H1 (cell line): ENCODE results near the gene TPD52L1. TPM values are rescaled to one million over a fixed set of nuclear protein-coding genes. Genes with fewer than 3 reads are reported as not detected.

ENCODE experiments used
- CTCF ChIA-PET: fragments of 300-600 bp; sonication (Branson Sonifier 250); formaldehyde crosslinking; loops from one replicate; lab custom pipeline; 2021; ENCODE audit not compliant: partially characterized antibody; lab: Charles Lee
- POLR2A ChIA-PET: fragments of 300-600 bp; sonication (Branson Sonifier 250); formaldehyde crosslinking; loops from one replicate; lab custom pipeline; 2021; ENCODE audit warnings: inconsistent platforms; ENCODE audit not compliant: partially characterized antibody; lab: Charles Lee
- DNase-seq, 2 experiments: peaks; one replicate each; pipeline versions ENCODE4 v3.0.0 to v3.0.0-alpha.2; 2010 to 2022; ENCODE audit warnings: low spot score in 2 of 2, low read depth in 1 of 2, mixed read lengths in 1 of 2
- FAIRE-seq: peaks from 2 replicates; lab custom pipeline; 2011; peaks lifted over from hg19 to GRCh38; lab: Jason Lieb, UNC
- H2AFZ ChIP-seq: 2 replicates; pipeline ENCODE4 v1.8.1; 2012; ENCODE audit warnings: low read length, inconsistent platforms
- H2AK5ac ChIP-seq: 2 replicates; pipeline ENCODE4 v1.6.1; 2013; ENCODE audit warnings: low read depth, low read length
- H2BK120ac ChIP-seq: replicated peaks from 2 replicates; pipeline ENCODE3; 2013; ENCODE audit warnings: low read depth, low read length, inconsistent platforms
- H2BK12ac ChIP-seq: 2 replicates; pipeline ENCODE4 v1.6.1; 2013; ENCODE audit warnings: low read depth, low read length
- H2BK15ac ChIP-seq: 2 replicates; pipeline ENCODE4 v1.6.1; 2013; ENCODE audit warnings: low read length
- H2BK20ac ChIP-seq: 2 replicates; pipeline ENCODE4 v1.6.1; 2013; ENCODE audit warnings: low read length
- H2BK5ac ChIP-seq: 2 replicates; pipeline ENCODE4 v1.6.1; 2013; ENCODE audit warnings: low read depth, low read length
- H3K14ac ChIP-seq: 2 replicates; pipeline ENCODE4 v1.6.1; 2013; ENCODE audit warnings: inconsistent platforms; ENCODE audit not compliant: insufficient read length
- H3K18ac ChIP-seq: 2 replicates; pipeline ENCODE4 v1.6.1; 2013; ENCODE audit warnings: low read length; ENCODE audit errors: extremely low read depth
- H3K23ac ChIP-seq: 2 replicates; pipeline ENCODE4 v1.6.1; 2013; ENCODE audit warnings: inconsistent platforms; ENCODE audit not compliant: insufficient read length
- H3K23me2 ChIP-seq: 2 replicates; pipeline ENCODE4 v1.6.1; 2013; ENCODE audit warnings: low read depth, low read length
- H3K27ac ChIP-seq: 2 replicates; pipeline ENCODE4 v1.6.1; 2011; ENCODE audit warnings: low read depth, low read length, inconsistent platforms
- H3K27me3 ChIP-seq, 4 experiments: replicated peaks in 1 of 4; 1 replicate in 1 of 4; 2 replicates in 3 of 4; pipeline versions ENCODE4 v1.6.1 to v1.8.1; 2011 to 2013; ENCODE audit warnings: low read length in 3 of 4, mild to moderate bottlenecking in 3 of 4, inconsistent platforms in 2 of 4, mixed read lengths in 2 of 4, moderate library complexity in 1 of 4; ENCODE audit not compliant: control insufficient read depth in 3 of 4, insufficient read depth in 3 of 4; ENCODE audit errors: extremely low read depth in 1 of 4
- H3K36me3 ChIP-seq, 4 experiments: 2 replicates each; pipeline versions ENCODE4 v1.6.1 to v1.8.1; 2011 to 2013; ENCODE audit warnings: mild to moderate bottlenecking in 4 of 4, low read length in 3 of 4, moderate library complexity in 2 of 4, control low read depth in 1 of 4, inconsistent platforms in 1 of 4; ENCODE audit not compliant: insufficient read depth in 4 of 4, control insufficient read depth in 2 of 4
- H3K4ac ChIP-seq: replicated peaks from 2 replicates; pipeline ENCODE3; 2013; ENCODE audit warnings: low read length, low read depth, mixed read lengths, inconsistent platforms; ENCODE audit not compliant: insufficient read length
- H3K4me1 ChIP-seq, 4 experiments: replicated peaks in 1 of 4; 1 replicate in 1 of 4; 2 replicates in 3 of 4; pipeline versions ENCODE4 v1.6.1 to v1.8.1; 2011 to 2013; ENCODE audit warnings: low read length in 3 of 4, inconsistent platforms in 2 of 4, mixed read lengths in 1 of 4; ENCODE audit not compliant: insufficient read depth in 4 of 4, control insufficient read depth in 3 of 4
- H3K4me2 ChIP-seq, 2 experiments: 2 replicates each; pipeline versions ENCODE4 v1.6.1 to v1.8.1; 2011 to 2013; ENCODE audit warnings: low read depth in 2 of 2, low read length in 2 of 2, control low read depth in 1 of 2, inconsistent platforms in 1 of 2, mild to moderate bottlenecking in 1 of 2; ENCODE audit not compliant: insufficient read depth in 1 of 2
- H3K4me3 ChIP-seq, 4 experiments: fragments of 200-600, 300-600 bp in 1 of 4; sonication (generic), shearing (Covaris generic), sonication (Bioruptor Twin) in 1 of 4; 2 replicates each; pipeline versions ENCODE4 v1.5.1 to v1.8.1; 2011 to 2016; ENCODE audit warnings: low read length in 4 of 4, low read depth in 3 of 4, control low read depth in 2 of 4, inconsistent platforms in 2 of 4, mild to moderate bottlenecking in 2 of 4, mixed read lengths in 1 of 4, moderate library complexity in 1 of 4; ENCODE audit not compliant: insufficient read depth in 2 of 4; ENCODE audit errors: extremely low read depth in 1 of 4
- H3K56ac ChIP-seq: replicated peaks from 2 replicates; pipeline ENCODE3; 2013; ENCODE audit warnings: low read depth, mild to moderate bottlenecking, mixed read lengths, low read length, inconsistent platforms; ENCODE audit not compliant: insufficient read length
- H3K79me1 ChIP-seq: 2 replicates; pipeline ENCODE4 v1.6.1; 2013; ENCODE audit warnings: low read depth, low read length, control low read depth
- H3K79me2 ChIP-seq, 2 experiments: 2 replicates each; pipeline versions ENCODE4 v1.6.1 to v1.8.1; 2012 to 2013; ENCODE audit warnings: low read length in 2 of 2, mild to moderate bottlenecking in 2 of 2, inconsistent platforms in 1 of 2; ENCODE audit not compliant: insufficient read depth in 2 of 2, control insufficient read depth in 1 of 2
- H3K9ac ChIP-seq, 4 experiments: replicated peaks in 1 of 4; 1 replicate in 1 of 4; 2 replicates in 3 of 4; pipeline versions ENCODE4 v1.6.1 to v1.8.1; 2011 to 2013; ENCODE audit warnings: low read depth in 3 of 4, low read length in 3 of 4, control low read depth in 2 of 4, mild to moderate bottlenecking in 2 of 4, moderate library complexity in 2 of 4, inconsistent platforms in 1 of 4; ENCODE audit errors: extremely low read depth in 1 of 4
- H3K9me3 ChIP-seq, 2 experiments: 2 replicates each; pipeline versions ENCODE4 v1.6.1 to v1.8.1; 2012 to 2013; ENCODE audit warnings: mild to moderate bottlenecking in 2 of 2, moderate library complexity in 2 of 2, control low read depth in 1 of 2, inconsistent platforms in 1 of 2, low read depth in 1 of 2, low read length in 1 of 2, mixed read lengths in 1 of 2; ENCODE audit not compliant: insufficient read depth in 2 of 2
- H4K20me1 ChIP-seq, 2 experiments: replicated peaks in 1 of 2; 2 replicates each; pipeline versions ENCODE3 to v1.8.1; 2011 to 2013; ENCODE audit warnings: inconsistent platforms in 2 of 2, low read length in 2 of 2, mild to moderate bottlenecking in 1 of 2; ENCODE audit not compliant: insufficient read depth in 2 of 2, control insufficient read depth in 1 of 2
- H4K5ac ChIP-seq: 2 replicates; pipeline ENCODE4 v1.6.1; 2013; ENCODE audit warnings: low read length, low read depth, mixed read lengths, inconsistent platforms; ENCODE audit not compliant: insufficient read length
- H4K8ac ChIP-seq: 2 replicates; pipeline ENCODE4 v1.8.0; 2013; ENCODE audit warnings: mild to moderate bottlenecking, moderate library complexity, low read length, inconsistent platforms; ENCODE audit not compliant: insufficient read depth; ENCODE audit errors: extremely low read depth
- H4K91ac ChIP-seq: replicated peaks from 2 replicates; pipeline ENCODE3; 2013; ENCODE audit warnings: low read length, mixed read lengths, inconsistent platforms; ENCODE audit not compliant: insufficient read length
- GTF2F1 ChIP-seq: IDR thresholded peaks from 2 replicates; pipeline ENCODE4 v1.6.1; 2012; ENCODE audit warnings: low read depth, low read length, improper control_type of control experiment, borderline replicate concordance
- SRF ChIP-seq: IDR thresholded peaks from 2 replicates; pipeline ENCODE4 v1.6.1; 2011; ENCODE audit warnings: mild to moderate bottlenecking, low read depth, low read length, moderate library complexity
- WGBS, 2 experiments: shearing (Covaris generic) in 1 of 2; methylation state at CpG; one replicate each; pipeline versions ENCODE4 v1.1.6 to v1.1.7; 2013 to 2015; ENCODE audit warnings: low lambda C conversion rate in 2 of 2, mixed read lengths in 2 of 2, inconsistent platforms in 1 of 2, low coverage in 1 of 2, missing lambda C conversion rate in 1 of 2; ENCODE audit not compliant: insufficient replicate concordance in 2 of 2, insufficient coverage in 1 of 2, insufficient read length in 1 of 2; ENCODE audit errors: extremely low coverage in 1 of 2, missing lambda C conversion rate in 1 of 2; 5-methylcytosine and 5-hydroxymethylcytosine counted together
- polyA plus RNA-seq, 7 experiments: library from polyadenylated mRNA; depleted of rRNA in 3 of 7; stranded (reverse) in 5 of 7; unstranded in 2 of 7; fragments of >200 nt in 5 of 7; fragments of 200-250 nt in 2 of 7; gene quantifications; 1 replicate in 5 of 7; 2 replicates in 1 of 7; 4 replicates in 1 of 7; pipeline versions ENCODE4 v1.2.1 to v1.2.3, GENCODE V29; 2011 to 2013; ENCODE audit warnings: missing spikeins in 2 of 7, mixed read lengths in 2 of 7
- total RNA-seq: library from RNA; stranded (reverse); fragmentation: NEBNext Ultra II Directional; extraction: Animal tissue kit (Norgen Biotek cat#: 25700); gene quantifications from 2 replicates; pipeline ENCODE4 v1.2.1, GENCODE V29; 2021

Gene TPD52L1
- total and polyA plus RNA-seq, 2 of the 8 experiments (the other 6 are each of a cell fraction or from before 2014, with no cell fraction given) = 7.4 to 14.2 TPM

- TF ChIP-seq GTF2F1 (no peak), SRF (no peak)
- Histone ChIP-seq H2BK12ac (no peak overlapping the region), H4K5ac (no peak overlapping the region), H2AFZ (no peak overlapping the region), H2BK20ac (no peak overlapping the region), H3K9ac (no peak overlapping the region), H3K4me2 (no peak overlapping the region), H3K36me3 (no peaks in the 10 kb centered on the region), H3K23me2 (no peaks in the 10 kb centered on the region), H3K9me3 (peaks cover 0 to 5% of the 10 kb centered on the region in 2 experiments; a peak in 1 of 4 replicates), H3K4me3 (no peak overlapping the region), H4K91ac (no peak overlapping the region), H3K79me1 (no peaks in the 10 kb centered on the region), H3K18ac (no peak overlapping the region), H2BK5ac (no peak overlapping the region), H2BK15ac (no peak overlapping the region), H3K14ac (no peak overlapping the region), H3K27me3 (no peaks in the 10 kb centered on the region), H4K20me1 (no peaks in the 10 kb centered on the region), H3K79me2 (no peaks in the 10 kb centered on the region), H4K8ac (no peak overlapping the region), H3K4me1 (peaks cover 0 to 3% (median 0%) of the 10 kb centered on the region in 4 experiments; a peak in 1 of 7 replicates), H2BK120ac (no peak overlapping the region), H3K56ac (peak overlapping the region; percentile 52), H3K27ac (no peak overlapping the region), H2AK5ac (no peak overlapping the region), H3K23ac (no peak overlapping the region), H3K4ac (no peak overlapping the region)
- ChIA-PET POLR2A (no interaction called here), CTCF (interaction anchor here (0.8 to 1.2 kb wide), 5 partner anchors 12 to 246 kb away, joined by 3 to 5 read pairs (median 3); no protein-coding TSS in a partner anchor)
- no peak for DNase-seq
- 89% methylated on average over 1 of the region's 1 CpG; no CpG with 5 or more reads in 1 of the 2 experiments for WGBS, 2 experiments
- FAIRE-seq = no peak
Measured at GRCh38 chr6:125116170-125116569, 37.4 kb upstream of the TPD52L1 start.
